Adrenal gland (tissue), 12 donors: ENCODE measurements around the gene RASD1. TPM values are rescaled to one million over a fixed set of nuclear protein-coding genes. Genes with fewer than 3 reads are reported as not detected.

Source experiments
- DNase-seq, 7 donors: peaks; one replicate each; pipeline ENCODE4 v3.0.0-alpha.2; 2019 to 2020
- H3K27ac ChIP-seq, 5 donors: fragments of 200-600 bp; sonication (generic) in 4 of 5; 1 replicate in 3 of 5; 2 replicates in 2 of 5; pipeline versions ENCODE4 v1.5.1 to v1.8.0; 2016 to 2020; ENCODE audit warnings: mild to moderate bottlenecking in 1 of 5
- H3K27me3 ChIP-seq: fragments of 200-600 bp; 2 replicates; pipeline ENCODE4 v1.8.0; 2021
- H3K36me3 ChIP-seq, 2 donors: fragments of 200-600 bp; replicated peaks in 1 of 2; 1 replicate in 1 of 2; 2 replicates in 1 of 2; pipeline versions ENCODE4 v1.5.1 to v1.8.0; 2018 to 2022
- H3K4me1 ChIP-seq, 2 donors: fragments of 200-600 bp; replicated peaks in 1 of 2; 1 replicate in 1 of 2; 2 replicates in 1 of 2; pipeline versions ENCODE4 v1.5.1 to v1.8.0; 2018 to 2021
- H3K4me3 ChIP-seq, 4 donors: fragments of 200-600 bp; sonication (generic) in 3 of 4; one replicate each; pipeline ENCODE4 v1.5.1; 2016 to 2018
- H3K9me3 ChIP-seq, 3 donors: fragments of 200-600 bp; sonication (generic) in 1 of 3; replicated peaks in 1 of 3; 1 replicate in 2 of 3; 2 replicates in 1 of 3; pipeline versions ENCODE4 v1.5.1 to v1.8.0; 2016 to 2021
- POLR2A ChIP-seq, 2 donors: fragments of 450-650 bp; IDR thresholded peaks; one replicate each; pipeline ENCODE4 v1.6.1; 2017; ENCODE audit warnings: antibody characterized with exemption in 2 of 2, mild to moderate bottlenecking in 2 of 2, moderate library complexity in 1 of 2
- WGBS, 4 donors: extraction: QIAGEN DNeasy Blood & Tissue Kit in 2 of 4; methylation state at CpG; one replicate each; pipeline versions ENCODE4 v1.1.5 to v1.1.7; 2013 to 2017; 5-methylcytosine and 5-hydroxymethylcytosine counted together
- intact Hi-C, 2 donors: fragments of 100-400 bp; cut with DNase I; formaldehyde crosslinking; loops; one replicate each; pipeline versions ENCODE4 v1.14.1 to v1.15.0; 2022 to 2023
- polyA plus RNA-seq, 3 donors: library from polyadenylated mRNA; stranded (reverse); fragments of 200-250 nt in 2 of 3; fragments of 350-450 nt in 1 of 3; fragmentation: Illumina TruSeq in 1 of 3; extraction: RNeasy Lipid Tissue Mini Kit (QIAGEN cat#74804) in 1 of 3; gene quantifications; one replicate each; pipeline ENCODE4 v1.2.3, GENCODE V29; 2013 to 2014
- total RNA-seq, 9 donors: library from RNA; depleted of rRNA in 4 of 9; stranded (reverse); fragments of >200 nt in 4 of 9; fragments of 120-200 nt in 1 of 9; fragmentation: NEBNext Ultra II Directional in 1 of 9; extraction: Animal tissue kit (Norgen Biotek cat#: 25700) in 1 of 9; gene quantifications; one replicate each; pipeline versions ENCODE4 v1.1.0 to v1.2.4, GENCODE V29; 2013 to 2023
- TF ChIP-seq, protein P1 (sequence below), 6 experiments: fragments of 450-650 bp in 4 of 6; fragments of 200-600 bp in 2 of 6; sonication (generic) in 1 of 6; IDR thresholded peaks; 1 replicate in 5 of 6; 2 replicates in 1 of 6; pipeline versions ENCODE4 v1.5.1 to v1.8.0; 2016 to 2021; ENCODE audit warnings: antibody characterized with exemption in 6 of 6, mild to moderate bottlenecking in 2 of 6, moderate library complexity in 1 of 6
- donor health status: healthy with polysubstance abuse.
- donor health status: Bipolar disorder and iron deficiency.
- donor health status: DM: yes; HTN: yes; CAD: no.
- donor health status: DM: no; HTN: no; CAD: no.
- donor health status: DM: no; HTN: no; CAD: no.
- donor health status: DM: yes; HTN: yes; CAD: no.

Gene RASD1
- total and polyA plus RNA-seq, 12 donors, result 4.5 to 134 (median 18.4) TPM

DNA sequence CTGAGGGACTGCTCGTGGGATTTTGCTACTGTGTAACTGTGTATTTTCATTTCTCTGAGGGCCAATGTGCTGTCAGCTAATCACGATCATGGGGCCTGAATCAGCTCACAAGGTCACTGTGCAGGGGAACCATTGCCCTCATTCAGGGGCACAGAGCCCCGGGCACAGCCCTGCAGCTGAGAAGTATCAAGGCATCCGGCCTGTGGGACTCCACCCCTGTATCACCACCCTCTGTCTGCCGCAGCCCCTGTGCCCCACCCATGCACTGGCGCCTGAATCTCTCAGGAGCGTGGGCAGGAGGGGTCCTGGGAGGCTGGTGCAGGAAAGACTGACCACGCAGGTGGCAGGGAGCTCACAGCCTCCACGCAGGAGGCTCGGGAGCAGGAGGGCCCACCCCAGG lies 43.4 kb upstream of the RASD1 start:
- no peaks in the 10 kb centered on the region for H3K27me3 ChIP-seq
- WGBS, 4 donors, result 33 to 63% (median 61%) methylated on average over 2 to 10 of the region's 10 CpGs
- H3K4me1 ChIP-seq, result peaks cover 0 to 21% of the 10 kb centered on the region in 2 donors
- H3K36me3 ChIP-seq, result no peaks in the 10 kb centered on the region
- peak overlapping the region in 2 of 5 donors; percentile 34 to 45 for H3K27ac ChIP-seq
- peak in 5 of 7 donors; percentile 41 to 64 (median 52) for DNase-seq
- TF ChIP-seq, protein P1, sequence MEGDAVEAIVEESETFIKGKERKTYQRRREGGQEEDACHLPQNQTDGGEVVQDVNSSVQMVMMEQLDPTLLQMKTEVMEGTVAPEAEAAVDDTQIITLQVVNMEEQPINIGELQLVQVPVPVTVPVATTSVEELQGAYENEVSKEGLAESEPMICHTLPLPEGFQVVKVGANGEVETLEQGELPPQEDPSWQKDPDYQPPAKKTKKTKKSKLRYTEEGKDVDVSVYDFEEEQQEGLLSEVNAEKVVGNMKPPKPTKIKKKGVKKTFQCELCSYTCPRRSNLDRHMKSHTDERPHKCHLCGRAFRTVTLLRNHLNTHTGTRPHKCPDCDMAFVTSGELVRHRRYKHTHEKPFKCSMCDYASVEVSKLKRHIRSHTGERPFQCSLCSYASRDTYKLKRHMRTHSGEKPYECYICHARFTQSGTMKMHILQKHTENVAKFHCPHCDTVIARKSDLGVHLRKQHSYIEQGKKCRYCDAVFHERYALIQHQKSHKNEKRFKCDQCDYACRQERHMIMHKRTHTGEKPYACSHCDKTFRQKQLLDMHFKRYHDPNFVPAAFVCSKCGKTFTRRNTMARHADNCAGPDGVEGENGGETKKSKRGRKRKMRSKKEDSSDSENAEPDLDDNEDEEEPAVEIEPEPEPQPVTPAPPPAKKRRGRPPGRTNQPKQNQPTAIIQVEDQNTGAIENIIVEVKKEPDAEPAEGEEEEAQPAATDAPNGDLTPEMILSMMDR (IDR thresholded peaks at IDR 0.05), result no peak
- TF ChIP-seq POLR2A (IDR thresholded peaks at IDR 0.05), result no peak
- intact Hi-C loops, result no loop called here
- H3K9me3 ChIP-seq, result no peaks in the 10 kb centered on the region
- no peak overlapping the region for H3K4me3 ChIP-seq

DNA sequence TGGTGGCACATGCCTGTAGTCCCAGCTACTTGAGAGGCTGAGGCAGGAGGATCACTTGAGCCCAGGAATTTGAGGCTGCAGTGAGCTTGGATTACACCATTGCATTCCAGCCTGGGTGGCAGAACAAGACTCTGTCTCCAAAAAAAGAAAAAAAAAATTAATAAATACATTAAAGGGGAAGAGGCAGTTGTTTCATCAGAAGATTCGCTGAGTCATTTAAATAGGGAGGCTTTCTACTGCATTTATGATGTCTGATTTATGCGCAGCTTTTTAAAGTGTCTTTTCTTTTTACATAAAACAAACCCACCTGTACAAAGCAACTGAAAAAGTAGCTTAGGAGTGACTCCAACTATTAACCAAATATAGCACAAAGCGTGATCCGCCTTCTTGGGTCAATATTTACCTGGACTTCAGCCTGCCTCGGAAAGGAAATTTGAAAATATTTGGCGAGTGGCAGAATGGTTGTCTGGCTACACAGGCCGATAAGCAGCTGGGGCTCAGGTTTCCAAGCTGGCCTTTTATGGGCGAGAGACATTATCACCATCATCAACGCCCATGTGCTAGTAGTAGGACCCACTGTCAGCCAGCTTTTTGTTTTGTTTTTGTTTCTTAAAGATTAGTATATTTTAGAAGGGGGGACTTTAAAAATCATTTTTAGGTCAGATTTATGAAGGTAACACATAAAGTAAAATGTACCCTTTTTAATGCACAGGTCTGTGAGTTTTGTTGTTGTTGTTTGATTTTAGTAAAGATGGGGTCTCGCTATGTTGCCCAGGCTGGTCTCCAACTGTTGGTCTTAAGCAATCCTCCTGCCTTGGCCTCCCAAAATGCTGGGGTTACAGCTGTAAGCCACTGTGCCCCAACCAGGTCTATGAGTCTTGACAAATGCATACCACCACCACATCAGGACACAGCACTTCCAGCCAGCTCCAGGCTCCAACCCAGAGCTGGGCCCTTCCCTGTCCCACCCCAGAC lies 42.5 kb upstream of the RASD1 start:
- Histone ChIP-seq H3K27me3 (no peaks in the 10 kb centered on the region), H3K4me3 (no peak overlapping the region), H3K4me1 (peaks cover 0 to 21% of the 10 kb centered on the region in 2 donors), H3K27ac (peak overlapping the region in 2 of 5 donors; percentile 34 to 45), H3K9me3 (no peaks in the 10 kb centered on the region), H3K36me3 (no peaks in the 10 kb centered on the region)
- intact Hi-C loops, result no loop called here
- TF ChIP-seq, protein P1 (IDR thresholded peaks at IDR 0.05), result no peak
- no peak for TF ChIP-seq POLR2A (IDR thresholded peaks at IDR 0.05)
- WGBS, 4 donors, result 87 to 89% (median 88%) methylated on average over 10 of the region's 10 CpGs
- DNase-seq, result no peak

- DNase-seq, result peak in 5 of 7 donors; percentile 28 to 71 (median 60)
- Histone ChIP-seq H3K9me3 (no peaks in the 10 kb centered on the region), H3K36me3 (no peaks in the 10 kb centered on the region), H3K4me1 (peaks cover 0 to 21% of the 10 kb centered on the region in 2 donors), H3K4me3 (no peak overlapping the region), H3K27me3 (no peaks in the 10 kb centered on the region), H3K27ac (peak overlapping the region in 2 of 5 donors; percentile 38 to 80)
- TF ChIP-seq POLR2A (IDR thresholded peaks at IDR 0.05), result no peak
- TF ChIP-seq, protein P1 (IDR thresholded peaks at IDR 0.05), result no peak
- 79 to 87% (median 81%) methylated on average over 5 to 15 of the region's 15 CpGs for WGBS, 4 donors
- intact Hi-C loops, result no loop called here
Observed at GRCh38 chr17:17537311-17538099, 41.3 kb upstream of the RASD1 start.

- no peaks in the 10 kb centered on the region for H3K27me3 ChIP-seq
- 96 to 97% (median 96%) methylated on average over 5 to 15 of the region's 15 CpGs for whole genome bisulfite sequencing, 4 donors
- H3K27ac ChIP-seq, result peak overlapping the region in 2 of 5 donors; percentile 80 to 81
- no peak overlapping the region for H3K4me3 ChIP-seq
- no peak for DNase-seq
- H3K9me3 ChIP-seq, result no peaks in the 10 kb centered on the region
- intact Hi-C loops, result no loop called here
- no peaks in the 10 kb centered on the region for H3K36me3 ChIP-seq
- peaks cover 0 to 21% of the 10 kb centered on the region in 2 donors for H3K4me1 ChIP-seq
- TF ChIP-seq POLR2A (IDR thresholded peaks at IDR 0.05), result no peak
- TF ChIP-seq, protein P1 (IDR thresholded peaks at IDR 0.05), result no peak
Observed at GRCh38 chr17:17536702-17537101, 40.5 kb upstream of the RASD1 start.
